Measurements from ENCODE around the gene PRKAR1B.

The PRKAR1B gene

GRCh38 chr7:501526-501925 is 225.6 kb downstream of the PRKAR1B start:
- no peak for DNase-seq (ENCODE audit: low read depth in 2 of 2, low spot score in 1 of 2)

GRCh38 chr7:500521-501420 is 226.3 kb downstream of the PRKAR1B start:
- no peak for DNase-seq (ENCODE audit: low read depth in 2 of 2, low spot score in 1 of 2)

- no peak for DNase-seq (ENCODE audit: low read depth in 2 of 2, low spot score in 1 of 2)
Observed at GRCh38 chr7:499853-500485, 227.1 kb downstream of the PRKAR1B start.
